ENCODE results near the gene SHROOM3. TPM values are rescaled to one million over a fixed set of nuclear protein-coding genes. Genes with fewer than 3 reads are reported as not detected.

SHROOM3 gene
- total and polyA plus RNA-seq, 2 of the 13 experiments (the other 11 are each of a cell fraction or from before 2014, with no cell fraction given) = 0.01 TPM; not detected in 1

- TF ChIP-seq, protein P1, sequence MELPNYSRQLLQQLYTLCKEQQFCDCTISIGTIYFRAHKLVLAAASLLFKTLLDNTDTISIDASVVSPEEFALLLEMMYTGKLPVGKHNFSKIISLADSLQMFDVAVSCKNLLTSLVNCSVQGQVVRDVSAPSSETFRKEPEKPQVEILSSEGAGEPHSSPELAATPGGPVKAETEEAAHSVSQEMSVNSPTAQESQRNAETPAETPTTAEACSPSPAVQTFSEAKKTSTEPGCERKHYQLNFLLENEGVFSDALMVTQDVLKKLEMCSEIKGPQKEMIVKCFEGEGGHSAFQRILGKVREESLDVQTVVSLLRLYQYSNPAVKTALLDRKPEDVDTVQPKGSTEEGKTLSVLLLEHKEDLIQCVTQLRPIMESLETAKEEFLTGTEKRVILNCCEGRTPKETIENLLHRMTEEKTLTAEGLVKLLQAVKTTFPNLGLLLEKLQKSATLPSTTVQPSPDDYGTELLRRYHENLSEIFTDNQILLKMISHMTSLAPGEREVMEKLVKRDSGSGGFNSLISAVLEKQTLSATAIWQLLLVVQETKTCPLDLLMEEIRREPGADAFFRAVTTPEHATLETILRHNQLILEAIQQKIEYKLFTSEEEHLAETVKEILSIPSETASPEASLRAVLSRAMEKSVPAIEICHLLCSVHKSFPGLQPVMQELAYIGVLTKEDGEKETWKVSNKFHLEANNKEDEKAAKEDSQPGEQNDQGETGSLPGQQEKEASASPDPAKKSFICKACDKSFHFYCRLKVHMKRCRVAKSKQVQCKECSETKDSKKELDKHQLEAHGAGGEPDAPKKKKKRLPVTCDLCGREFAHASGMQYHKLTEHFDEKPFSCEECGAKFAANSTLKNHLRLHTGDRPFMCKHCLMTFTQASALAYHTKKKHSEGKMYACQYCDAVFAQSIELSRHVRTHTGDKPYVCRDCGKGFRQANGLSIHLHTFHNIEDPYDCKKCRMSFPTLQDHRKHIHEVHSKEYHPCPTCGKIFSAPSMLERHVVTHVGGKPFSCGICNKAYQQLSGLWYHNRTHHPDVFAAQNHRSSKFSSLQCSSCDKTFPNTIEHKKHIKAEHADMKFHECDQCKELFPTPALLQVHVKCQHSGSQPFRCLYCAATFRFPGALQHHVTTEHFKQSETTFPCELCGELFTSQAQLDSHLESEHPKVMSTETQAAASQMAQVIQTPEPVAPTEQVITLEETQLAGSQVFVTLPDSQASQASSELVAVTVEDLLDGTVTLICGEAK (IDR thresholded peaks at IDR 0.05) = no peak
- TF ChIP-seq, protein P1 (CRISPR knock-in tag; IDR thresholded peaks at IDR 0.05) = no peak
- TF ChIP-seq ZNF468 (CRISPR knock-in tag; IDR thresholded peaks at IDR 0.05) (no peak), ONECUT2 (CRISPR knock-in tag; IDR thresholded peaks at IDR 0.05) (no peak), REPIN1 (CRISPR knock-in tag; IDR thresholded peaks at IDR 0.05; ENCODE audit: borderline replicate concordance, low read depth) (peak; percentile 85), ZNF44 (CRISPR knock-in tag; IDR thresholded peaks at IDR 0.05) (peak; percentile 70; the same call in 1 of the 2 replicates), STAT6 (CRISPR knock-in tag; IDR thresholded peaks at IDR 0.05; ENCODE audit: borderline replicate concordance) (peak; percentile 79; the same call in 1 of the 2 replicates), ZNF567 (CRISPR knock-in tag; IDR thresholded peaks at IDR 0.05; ENCODE audit: borderline replicate concordance) (0 out of 2 replicates have a peak, but pooled peaks have one; percentile 41), GLMP (CRISPR knock-in tag; IDR thresholded peaks at IDR 0.05; ENCODE audit: borderline replicate concordance) (no peak), ZNF317 (CRISPR knock-in tag; IDR thresholded peaks at IDR 0.05) (peak; percentile 70), JUND (CRISPR knock-in tag; IDR thresholded peaks at IDR 0.05) (no peak; the same call in 1 of the 2 replicates), UBTF (CRISPR knock-in tag; IDR thresholded peaks at IDR 0.05) (peak; percentile 51; the same call in 1 of the 2 replicates), ZNF75D (CRISPR knock-in tag; IDR thresholded peaks at IDR 0.05; ENCODE audit: borderline replicate concordance) (no peak)
These were observed 396.1 kb downstream of the SHROOM3 start (continued) for GRCh38 chr4:76830964-76831703.

Data from HepG2 (cell line).